PFSK-1 (cell line): ENCODE data around the gene PIK3R6.

Experiments used
- POLR2AphosphoS5 ChIP-seq: IDR thresholded peaks from 2 replicates; pipeline ENCODE4 v1.6.1; 2012; ENCODE audit warnings: low read depth, mild to moderate bottlenecking, control low read depth, low read length, moderate library complexity
- TAF1 ChIP-seq: IDR thresholded peaks from 2 replicates; pipeline ENCODE4 v1.6.1; 2012; ENCODE audit warnings: low read length, control low read depth, borderline replicate concordance; ENCODE audit not compliant: insufficient read depth
- TF ChIP-seq, protein P1 (sequence below), 2 experiments: IDR thresholded peaks; 2 replicates each; pipeline versions ENCODE4 v1.6.1 to v1.8.0; 2011 to 2012; ENCODE audit warnings: low read depth in 2 of 2, low read length in 2 of 2, control low read depth in 1 of 2, inconsistent platforms in 1 of 2, mild to moderate bottlenecking in 1 of 2, moderate library complexity in 1 of 2; ENCODE audit not compliant: insufficient read depth in 1 of 2

DNA sequence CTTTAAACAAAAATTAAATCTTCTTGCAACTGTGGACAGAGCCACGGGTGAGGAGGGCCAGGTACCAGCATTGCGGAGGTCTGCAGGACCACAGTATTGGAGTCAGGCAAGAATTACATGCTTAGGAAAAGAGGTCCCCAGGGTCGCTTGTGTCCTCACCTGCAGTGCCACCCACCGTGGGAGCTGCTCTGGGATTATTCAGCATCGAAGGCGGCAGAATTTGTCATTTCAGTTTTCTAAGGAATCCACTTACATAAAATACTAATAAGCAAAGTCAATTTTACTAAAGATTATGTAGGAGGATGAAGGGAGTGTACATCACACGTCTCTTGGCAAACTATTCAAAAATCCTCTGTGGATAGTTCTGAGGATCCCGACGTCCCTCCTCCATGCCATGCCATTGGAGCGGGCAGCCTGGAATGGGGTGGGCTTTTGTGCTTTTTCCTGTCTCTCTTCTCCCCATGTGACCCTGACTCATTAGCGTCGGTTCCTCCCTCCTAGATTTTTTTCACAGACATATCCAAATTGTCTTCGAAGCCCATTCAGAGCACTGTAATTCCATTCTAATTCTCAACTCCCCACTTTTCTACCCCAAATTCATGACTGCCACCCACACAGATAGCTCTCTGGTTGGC, 3.0 kb upstream of the PIK3R6 start:
- no peak for TF ChIP-seq POLR2AphosphoS5
- TF ChIP-seq TAF1: no peak
- TF ChIP-seq, protein P1, sequence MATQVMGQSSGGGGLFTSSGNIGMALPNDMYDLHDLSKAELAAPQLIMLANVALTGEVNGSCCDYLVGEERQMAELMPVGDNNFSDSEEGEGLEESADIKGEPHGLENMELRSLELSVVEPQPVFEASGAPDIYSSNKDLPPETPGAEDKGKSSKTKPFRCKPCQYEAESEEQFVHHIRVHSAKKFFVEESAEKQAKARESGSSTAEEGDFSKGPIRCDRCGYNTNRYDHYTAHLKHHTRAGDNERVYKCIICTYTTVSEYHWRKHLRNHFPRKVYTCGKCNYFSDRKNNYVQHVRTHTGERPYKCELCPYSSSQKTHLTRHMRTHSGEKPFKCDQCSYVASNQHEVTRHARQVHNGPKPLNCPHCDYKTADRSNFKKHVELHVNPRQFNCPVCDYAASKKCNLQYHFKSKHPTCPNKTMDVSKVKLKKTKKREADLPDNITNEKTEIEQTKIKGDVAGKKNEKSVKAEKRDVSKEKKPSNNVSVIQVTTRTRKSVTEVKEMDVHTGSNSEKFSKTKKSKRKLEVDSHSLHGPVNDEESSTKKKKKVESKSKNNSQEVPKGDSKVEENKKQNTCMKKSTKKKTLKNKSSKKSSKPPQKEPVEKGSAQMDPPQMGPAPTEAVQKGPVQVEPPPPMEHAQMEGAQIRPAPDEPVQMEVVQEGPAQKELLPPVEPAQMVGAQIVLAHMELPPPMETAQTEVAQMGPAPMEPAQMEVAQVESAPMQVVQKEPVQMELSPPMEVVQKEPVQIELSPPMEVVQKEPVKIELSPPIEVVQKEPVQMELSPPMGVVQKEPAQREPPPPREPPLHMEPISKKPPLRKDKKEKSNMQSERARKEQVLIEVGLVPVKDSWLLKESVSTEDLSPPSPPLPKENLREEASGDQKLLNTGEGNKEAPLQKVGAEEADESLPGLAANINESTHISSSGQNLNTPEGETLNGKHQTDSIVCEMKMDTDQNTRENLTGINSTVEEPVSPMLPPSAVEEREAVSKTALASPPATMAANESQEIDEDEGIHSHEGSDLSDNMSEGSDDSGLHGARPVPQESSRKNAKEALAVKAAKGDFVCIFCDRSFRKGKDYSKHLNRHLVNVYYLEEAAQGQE (IDR thresholded peaks at IDR 0.05; ENCODE audit: insufficient read depth in 1 of 2, low read depth in 2 of 2, low read length in 2 of 2): no peak
